Ovary (tissue), 3 donors: ENCODE measurements around the gene MZF1.

Source experiments
- EP300 ChIP-seq: sonication (generic); formaldehyde crosslinking; IDR thresholded peaks from one replicate; pipeline ENCODE4 v1.6.1; 2017; ENCODE audit warnings: antibody characterized with exemption
- POLR2A ChIP-seq: fragments of 450-650 bp; IDR thresholded peaks from one replicate; pipeline ENCODE4 v1.6.1; 2017; ENCODE audit warnings: antibody characterized with exemption, mild to moderate bottlenecking, moderate library complexity
- TF ChIP-seq, protein P1 (sequence below), 3 donors: fragments of 450-650 bp in 2 of 3; fragments of 200-600 bp in 1 of 3; IDR thresholded peaks; one replicate each; pipeline versions ENCODE4 v1.5.1 to v1.8.0; 2016 to 2022; ENCODE audit warnings: antibody characterized with exemption in 3 of 3, mild to moderate bottlenecking in 1 of 3
- donor health status: DM: no; HTN: no; CAD: no.

DNA sequence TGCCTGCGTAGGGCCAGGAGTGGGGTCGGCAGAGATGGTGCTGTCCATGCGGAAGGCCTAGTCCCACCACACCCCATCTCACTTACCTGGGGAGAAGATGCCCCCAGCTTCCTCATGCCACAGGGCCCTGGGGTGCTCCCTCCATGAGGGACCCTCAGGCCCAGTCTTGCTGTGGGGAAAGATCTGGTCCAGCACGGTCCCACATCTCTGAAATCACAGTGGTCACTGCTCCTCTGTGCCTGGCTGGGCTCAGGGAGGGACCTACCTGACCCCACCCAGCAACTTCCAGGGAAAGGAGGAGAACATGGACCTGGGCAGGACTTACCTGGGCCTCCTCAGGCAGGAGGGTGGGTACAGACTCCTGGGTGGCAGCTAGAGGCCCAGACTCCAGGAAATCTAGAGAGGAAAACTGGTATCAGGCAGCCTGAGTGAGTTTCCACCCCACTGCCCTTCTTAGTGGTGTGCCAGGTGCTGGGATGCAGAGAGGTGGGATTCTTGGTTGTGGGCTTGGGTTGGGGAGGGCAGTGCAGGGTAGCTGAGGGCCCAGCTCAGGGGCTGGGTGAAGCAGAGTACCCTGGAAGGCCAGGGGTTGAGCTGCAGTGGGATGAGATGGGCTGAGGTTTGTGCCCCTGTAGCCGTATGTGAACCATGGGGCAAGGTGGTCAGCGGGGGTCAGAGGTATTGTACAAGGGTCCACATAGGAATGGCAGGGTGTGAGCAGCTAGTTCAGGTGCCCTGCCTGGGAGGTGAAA lies 3.8 kb downstream of the MZF1 start:
- TF ChIP-seq, protein P1, sequence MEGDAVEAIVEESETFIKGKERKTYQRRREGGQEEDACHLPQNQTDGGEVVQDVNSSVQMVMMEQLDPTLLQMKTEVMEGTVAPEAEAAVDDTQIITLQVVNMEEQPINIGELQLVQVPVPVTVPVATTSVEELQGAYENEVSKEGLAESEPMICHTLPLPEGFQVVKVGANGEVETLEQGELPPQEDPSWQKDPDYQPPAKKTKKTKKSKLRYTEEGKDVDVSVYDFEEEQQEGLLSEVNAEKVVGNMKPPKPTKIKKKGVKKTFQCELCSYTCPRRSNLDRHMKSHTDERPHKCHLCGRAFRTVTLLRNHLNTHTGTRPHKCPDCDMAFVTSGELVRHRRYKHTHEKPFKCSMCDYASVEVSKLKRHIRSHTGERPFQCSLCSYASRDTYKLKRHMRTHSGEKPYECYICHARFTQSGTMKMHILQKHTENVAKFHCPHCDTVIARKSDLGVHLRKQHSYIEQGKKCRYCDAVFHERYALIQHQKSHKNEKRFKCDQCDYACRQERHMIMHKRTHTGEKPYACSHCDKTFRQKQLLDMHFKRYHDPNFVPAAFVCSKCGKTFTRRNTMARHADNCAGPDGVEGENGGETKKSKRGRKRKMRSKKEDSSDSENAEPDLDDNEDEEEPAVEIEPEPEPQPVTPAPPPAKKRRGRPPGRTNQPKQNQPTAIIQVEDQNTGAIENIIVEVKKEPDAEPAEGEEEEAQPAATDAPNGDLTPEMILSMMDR (IDR thresholded peaks at IDR 0.05) = no peak
- TF ChIP-seq EP300 = no peak
- TF ChIP-seq POLR2A = no peak
